GM12878 (cell line): ENCODE results near the gene COQ8B. TPM values are rescaled to one million over a fixed set of nuclear protein-coding genes. Genes with fewer than 3 reads are reported as not detected.

Experiments used
- ATAC-seq: fragments of 200-7000 bp; cut with Tn5 transposase; 3 replicates; pipeline ENCODE4 v1.9.1; 2020; ENCODE audit warnings: mild to moderate bottlenecking, moderate library complexity
- BruUV-seq: library from RNA; stranded (reverse); fragments of 400-500 nt; replicated peaks from 2 replicates; lab custom pipeline; 2021; lab: Mats Ljungman, UMichigan
- CTCF ChIA-PET: fragments of 300-600 bp; sonication (Branson Sonifier 250); formaldehyde crosslinking; extraction: SDS; loops from one replicate; lab custom pipeline; 2021; ENCODE audit warnings: inconsistent platforms; lab: Yijun Ruan, JAX
- POLR2A ChIA-PET: fragments of 350-600 bp; formaldehyde crosslinking; extraction: SDS; loops from one replicate; lab custom pipeline; 2021; ENCODE audit warnings: inconsistent platforms; lab: Charles Lee
- RAD21 ChIA-PET: fragments of 300-600 bp; sonication (Branson Sonifier 250); formaldehyde crosslinking; loops from one replicate; lab custom pipeline; 2023; ENCODE audit warnings: antibody characterized with exemption; ENCODE audit not compliant: unreplicated experiment; lab: Charles Lee
- SMC1A ChIA-PET: fragments of 300-600 bp; sonication (Branson Sonifier 250); formaldehyde crosslinking; loops from one replicate; lab custom pipeline; 2023; ENCODE audit not compliant: unreplicated experiment, uncharacterized antibody; lab: Charles Lee
- DNase-seq: peaks from one replicate; pipeline ENCODE4 v3.0.0-alpha.2; 2011; ENCODE audit warnings: low read depth, low spot score
- FAIRE-seq: peaks from 3 replicates; lab custom pipeline; 2011; peaks lifted over from hg19 to GRCh38; lab: Jason Lieb, UNC
- H2AFZ ChIP-seq: 2 replicates; pipeline ENCODE4 v1.6.0; 2011; ENCODE audit warnings: low read depth, low read length, control low read depth; ENCODE audit not compliant: control insufficient read depth
- H3K27ac ChIP-seq: 2 replicates; pipeline ENCODE4 v1.5.1; 2011; ENCODE audit warnings: control low read depth; ENCODE audit not compliant: control insufficient read depth, insufficient read depth
- H3K27me3 ChIP-seq, 2 experiments: replicated peaks in 1 of 2; 2 replicates each; pipeline versions ENCODE4 v1.6.0 to v1.6.1; 2011; ENCODE audit warnings: low read length in 1 of 2; ENCODE audit not compliant: control insufficient read depth in 2 of 2, insufficient read depth in 2 of 2
- H3K36me3 ChIP-seq, 2 experiments: 2 replicates each; pipeline ENCODE4 v1.5.1; 2011; ENCODE audit warnings: low read length in 1 of 2; ENCODE audit not compliant: control insufficient read depth in 2 of 2, insufficient read depth in 2 of 2
- H3K4me1 ChIP-seq: 2 replicates; pipeline ENCODE4 v1.6.1; 2011; ENCODE audit warnings: mild to moderate bottlenecking, low read length, moderate library complexity, mixed read lengths; ENCODE audit not compliant: control insufficient read depth, insufficient read depth
- H3K4me2 ChIP-seq: 2 replicates; pipeline ENCODE4 v1.6.0; 2011; ENCODE audit warnings: control low read depth; ENCODE audit not compliant: control insufficient read depth, insufficient read depth
- H3K4me3 ChIP-seq: fragments of 200-600 bp; sonication (generic); 2 replicates; pipeline ENCODE4 v1.5.1; 2016
- H3K79me2 ChIP-seq: 2 replicates; pipeline ENCODE4 v1.6.0; 2011; ENCODE audit warnings: low read length; ENCODE audit not compliant: control insufficient read depth, insufficient read depth
- H3K9ac ChIP-seq: 2 replicates; pipeline ENCODE4 v1.8.0; 2011; ENCODE audit warnings: low read length, control low read depth, mixed read lengths; ENCODE audit not compliant: control insufficient read depth, insufficient read depth
- H3K9me3 ChIP-seq: replicated peaks from 3 replicates; pipeline ENCODE4 v1.5.1; 2011; ENCODE audit warnings: mild to moderate bottlenecking, low read length; ENCODE audit not compliant: control insufficient read depth, insufficient read depth
- H4K20me1 ChIP-seq: 2 replicates; pipeline ENCODE4 v1.6.0; 2011; ENCODE audit not compliant: control insufficient read depth, insufficient read depth
- CHD1 ChIP-seq: IDR thresholded peaks from 2 replicates; pipeline ENCODE4 v1.6.1; 2012; ENCODE audit warnings: low read depth, low read length, improper control_type of control experiment
- MTA2 ChIP-seq: fragments of 450-650 bp; IDR thresholded peaks from 2 replicates; pipeline ENCODE4 v1.6.1; 2016; ENCODE audit warnings: low read depth, mild to moderate bottlenecking, moderate library complexity
- POLR2A ChIP-seq: IDR thresholded peaks from 2 replicates; pipeline ENCODE4 v1.6.1; 2011; ENCODE audit warnings: low read depth, mild to moderate bottlenecking, low read length
- POLR2AphosphoS2 ChIP-seq: IDR thresholded peaks from 2 replicates; pipeline ENCODE4 v1.6.1; 2011; ENCODE audit warnings: low read depth, mild to moderate bottlenecking, low read length, improper control_type of control experiment, moderate library complexity
- POU2F2 ChIP-seq: IDR thresholded peaks from 3 replicates; pipeline ENCODE4 v1.6.1; 2011; ENCODE audit warnings: low read depth, mild to moderate bottlenecking, low read length, borderline replicate concordance
- RAD51 ChIP-seq: fragments of 450-650 bp; IDR thresholded peaks from 2 replicates; pipeline ENCODE4 v1.6.1; 2016; ENCODE audit warnings: moderate library complexity, mild to moderate bottlenecking, inconsistent platforms
- RELB ChIP-seq: fragments of 450-650 bp; IDR thresholded peaks from 2 replicates; pipeline ENCODE4 v1.6.1; 2017; ENCODE audit warnings: low read depth, mild to moderate bottlenecking, moderate library complexity
- SMARCA5 ChIP-seq: fragments of 450-650 bp; IDR thresholded peaks from 2 replicates; pipeline ENCODE4 v1.6.1; 2017; ENCODE audit warnings: mild to moderate bottlenecking
- TCF3 ChIP-seq: IDR thresholded peaks from 2 replicates; pipeline ENCODE4 v1.6.1; 2012; ENCODE audit warnings: low read depth, mild to moderate bottlenecking, low read length, borderline replicate concordance; ENCODE audit not compliant: insufficient read depth
- USF1 ChIP-seq: IDR thresholded peaks from 2 replicates; pipeline ENCODE4 v1.6.1; 2011; ENCODE audit warnings: borderline replicate concordance, low read depth, mild to moderate bottlenecking, moderate library complexity, mixed read lengths, low read length; ENCODE audit not compliant: insufficient read depth; ENCODE audit errors: extremely low read length
- WRNIP1 ChIP-seq: IDR thresholded peaks from 2 replicates; pipeline ENCODE4 v1.6.1; 2011; ENCODE audit warnings: low read depth, low read length, improper control_type of control experiment, borderline replicate concordance
- ZNF24 ChIP-seq: fragments of 450-650 bp; IDR thresholded peaks from 2 replicates; pipeline ENCODE4 v1.6.1; 2017; ENCODE audit warnings: antibody characterized with exemption, mild to moderate bottlenecking
- ZSCAN29 ChIP-seq: fragments of 450-650 bp; IDR thresholded peaks from 2 replicates; pipeline ENCODE4 v1.6.1; 2017; ENCODE audit warnings: mild to moderate bottlenecking, moderate library complexity
- WGBS: methylation state at CpG from one replicate; pipeline ENCODE4 v1.1.6; 2016; ENCODE audit warnings: low lambda C conversion rate; ENCODE audit not compliant: insufficient replicate concordance, insufficient coverage; ENCODE audit errors: missing lambda C conversion rate; 5-methylcytosine and 5-hydroxymethylcytosine counted together
- in situ Hi-C: fragments of 300-500 bp; cut with MboI; formaldehyde crosslinking; loops from 9 replicates; pipeline ENCODE4 v1.14.3; 2018; ENCODE audit warnings: mixed read lengths
- intact Hi-C: fragments of 100-400 bp; cut with micrococcal nuclease; formaldehyde crosslinking; loops from one replicate; pipeline ENCODE4 v1.14.2; 2022; ENCODE audit not compliant: unreplicated experiment
- polyA plus RNA-seq, 11 experiments: library from polyadenylated mRNA; depleted of rRNA in 4 of 11; unstranded in 6 of 11; stranded (reverse) in 5 of 11; fragments of >200 nt; fragmentation: Nextera tagmentation in 4 of 11; fragmentation: Illumina TruSeq in 1 of 11; extraction: Ambion mirVana in 4 of 11; extraction: Trizol in 1 of 11; gene quantifications; 1 replicate in 1 of 11; 2 replicates in 10 of 11; pipeline versions ENCODE4 v1.2.1 to v1.2.3, GENCODE V29; 2011 to 2016; ENCODE audit warnings: inconsistent platforms in 2 of 11, missing spikeins in 2 of 11, low read depth in 1 of 11
- total RNA-seq, 4 experiments: library from RNA; depleted of rRNA in 3 of 4; stranded (reverse); fragments of >200 nt in 3 of 4; fragmentation: Illumina TruSeq in 1 of 4; extraction: Trizol in 1 of 4; gene quantifications; 2 replicates each; pipeline versions ENCODE4 v1.2.1 to v1.2.3, GENCODE V29; 2013 to 2021
- TF ChIP-seq, protein P1 (sequence below): fragments of 450-650 bp; IDR thresholded peaks from 2 replicates; pipeline ENCODE4 v1.6.1; 2017; ENCODE audit warnings: mild to moderate bottlenecking, moderate library complexity

COQ8B gene
- total and polyA plus RNA-seq, 10 of the 15 experiments (the other 5 are each of a cell fraction or from before 2014, with no cell fraction given): 0.39 to 37.1 (median 16.8) TPM

DNA sequence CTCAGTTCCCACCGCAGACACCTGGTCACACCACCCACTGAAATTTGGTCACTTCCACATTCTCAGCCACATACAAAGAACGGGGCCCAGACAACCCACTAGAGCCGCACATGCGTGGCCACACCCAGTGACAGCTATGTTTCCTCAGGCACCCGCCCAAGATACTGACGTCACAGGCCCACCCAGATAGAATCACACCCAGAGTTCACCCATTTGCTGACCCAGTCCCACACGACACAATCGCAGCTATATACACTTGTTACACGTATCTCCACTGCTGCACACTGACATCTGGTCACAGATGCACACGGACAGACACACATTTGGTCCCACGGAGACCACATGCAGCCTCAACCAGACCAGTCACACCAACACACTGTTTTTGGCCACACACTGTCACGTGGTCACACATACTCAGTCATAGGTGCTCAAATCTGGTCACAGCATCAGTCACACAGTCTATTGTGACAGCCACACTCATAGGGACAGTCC is 29.1 kb downstream of the COQ8B start (continued):
- TF ChIP-seq, protein P1, sequence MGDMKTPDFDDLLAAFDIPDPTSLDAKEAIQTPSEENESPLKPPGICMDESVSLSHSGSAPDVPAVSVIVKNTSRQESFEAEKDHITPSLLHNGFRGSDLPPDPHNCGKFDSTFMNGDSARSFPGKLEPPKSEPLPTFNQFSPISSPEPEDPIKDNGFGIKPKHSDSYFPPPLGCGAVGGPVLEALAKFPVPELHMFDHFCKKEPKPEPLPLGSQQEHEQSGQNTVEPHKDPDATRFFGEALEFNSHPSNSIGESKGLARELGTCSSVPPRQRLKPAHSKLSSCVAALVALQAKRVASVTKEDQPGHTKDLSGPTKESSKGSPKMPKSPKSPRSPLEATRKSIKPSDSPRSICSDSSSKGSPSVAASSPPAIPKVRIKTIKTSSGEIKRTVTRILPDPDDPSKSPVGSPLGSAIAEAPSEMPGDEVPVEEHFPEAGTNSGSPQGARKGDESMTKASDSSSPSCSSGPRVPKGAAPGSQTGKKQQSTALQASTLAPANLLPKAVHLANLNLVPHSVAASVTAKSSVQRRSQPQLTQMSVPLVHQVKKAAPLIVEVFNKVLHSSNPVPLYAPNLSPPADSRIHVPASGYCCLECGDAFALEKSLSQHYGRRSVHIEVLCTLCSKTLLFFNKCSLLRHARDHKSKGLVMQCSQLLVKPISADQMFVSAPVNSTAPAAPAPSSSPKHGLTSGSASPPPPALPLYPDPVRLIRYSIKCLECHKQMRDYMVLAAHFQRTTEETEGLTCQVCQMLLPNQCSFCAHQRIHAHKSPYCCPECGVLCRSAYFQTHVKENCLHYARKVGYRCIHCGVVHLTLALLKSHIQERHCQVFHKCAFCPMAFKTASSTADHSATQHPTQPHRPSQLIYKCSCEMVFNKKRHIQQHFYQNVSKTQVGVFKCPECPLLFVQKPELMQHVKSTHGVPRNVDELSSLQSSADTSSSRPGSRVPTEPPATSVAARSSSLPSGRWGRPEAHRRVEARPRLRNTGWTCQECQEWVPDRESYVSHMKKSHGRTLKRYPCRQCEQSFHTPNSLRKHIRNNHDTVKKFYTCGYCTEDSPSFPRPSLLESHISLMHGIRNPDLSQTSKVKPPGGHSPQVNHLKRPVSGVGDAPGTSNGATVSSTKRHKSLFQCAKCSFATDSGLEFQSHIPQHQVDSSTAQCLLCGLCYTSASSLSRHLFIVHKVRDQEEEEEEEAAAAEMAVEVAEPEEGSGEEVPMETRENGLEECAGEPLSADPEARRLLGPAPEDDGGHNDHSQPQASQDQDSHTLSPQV: no peak
- TF ChIP-seq USF1 (peak; percentile 63), ZSCAN29 (no peak), MTA2 (peak; percentile 28; the same call in 1 of the 2 replicates)

- H3K36me3 ChIP-seq: no peaks in the 10 kb centered on the region; a peak in 1 of 4 replicates
- ATAC-seq (no peak; the same call in 2 of the 3 replicates), DNase-seq (no peak)
- no TSS peak for BruUV-seq
- no peaks in the 10 kb centered on the region for H4K20me1 ChIP-seq
- peak overlapping the region; percentile 40 for H2AFZ ChIP-seq
- in situ Hi-C loops: no loop called here
- H3K9me3 ChIP-seq: no peaks in the 10 kb centered on the region
- peak overlapping the region; percentile 0; the same call in 1 of the 2 replicates for H3K27ac ChIP-seq
- H3K4me2 ChIP-seq: peak overlapping the region; percentile 34
- no peaks in the 10 kb centered on the region for H3K79me2 ChIP-seq
- peak; percentile 25; the same call in 1 of the 3 replicates for TF ChIP-seq POU2F2
- TF ChIP-seq ZNF24: no peak
- TF ChIP-seq WRNIP1: no peak
- TF ChIP-seq RELB: 0 out of 2 replicates have a peak, but pooled peaks have one; percentile 21
- no peak for TF ChIP-seq POLR2A
- TF ChIP-seq POLR2AphosphoS2: no peak
- TF ChIP-seq USF1: no peak
- no peak for TF ChIP-seq CHD1
- TF ChIP-seq TCF3: peak; percentile 51; the same call in 1 of the 2 replicates
- TF ChIP-seq RAD51: no peak
- TF ChIP-seq SMARCA5: no peak
- TF ChIP-seq, all 136 proteins: peak for 3
- Histone ChIP-seq H3K9ac (no peak overlapping the region), H3K4me3 (no peak overlapping the region), H3K27me3 (no peaks in the 10 kb centered on the region), H3K4me1 (peaks cover 26% of the 10 kb centered on the region)
- ChIA-PET SMC1A (interaction anchor here (0.7 to 1.2 kb wide), 2 partner anchors 29 to 118 kb away, joined by 3 read pairs; no protein-coding TSS in a partner anchor), CTCF (interaction anchor here (0.7 kb wide), 1 partner anchor 126 kb away, joined by 3 read pairs; no protein-coding TSS in a partner anchor), RAD21 (interaction anchor here (1.4 to 2.1 kb wide), 2 partner anchors 24 to 91 kb away, joined by 4 to 12 read pairs; partner anchors contain the start of gene RAB4B), POLR2A (interaction anchor here (0.6 to 1.0 kb wide), 2 partner anchors 12 to 71 kb away, joined by 3 to 4 read pairs; no protein-coding TSS in a partner anchor)
- WGBS: 36% methylated on average over 7 of the region's 14 CpGs
- no peak for FAIRE-seq
- intact Hi-C loops: no loop called here
These were observed 29.7 kb downstream of the COQ8B start for GRCh38 chr19:40686882-40687524.
